A549 (cell line): ENCODE results near the gene RIMBP2. TPM values are rescaled to one million over a fixed set of nuclear protein-coding genes. Genes with fewer than 3 reads are reported as not detected.

Experiments
- ATAC-seq, 2 experiments: fragments of 200-7000 bp in 1 of 2; fragments of >200 bp in 1 of 2; cut with Nextera tagmentation in 1 of 2; cut with Tn5 transposase in 1 of 2; 3 replicates each; pipeline versions ENCODE4 v1.8.0 to v1.9.1; 2018 to 2020; ENCODE audit warnings: mild to moderate bottlenecking in 1 of 2, moderate library complexity in 1 of 2
- CTCF ChIA-PET: fragments of 300-600 bp; sonication (Branson Sonifier 250); formaldehyde crosslinking; extraction: SDS; loops from one replicate; lab custom pipeline; 2021; ENCODE audit warnings: antibody characterized with exemption, inconsistent platforms; lab: Yijun Ruan, JAX
- POLR2A ChIA-PET: fragments of 350-600 bp; formaldehyde crosslinking; extraction: SDS; loops from one replicate; lab custom pipeline; 2021; ENCODE audit warnings: antibody characterized with exemption, inconsistent platforms; lab: Yijun Ruan, JAX
- DNase-seq, 2 experiments: peaks; one replicate each; pipeline versions ENCODE4 v3.0.0 to v3.0.0-alpha.2; 2011 to 2016; ENCODE audit warnings: low read depth in 1 of 2, low spot score in 1 of 2
- FAIRE-seq: peaks from 2 replicates; lab custom pipeline; 2011; peaks lifted over from hg19 to GRCh38; lab: Jason Lieb, UNC
- H3K27ac ChIP-seq, 2 experiments: fragments of >200 bp; sonication (Bioruptor Twin); formaldehyde crosslinking; 3 replicates each; pipeline ENCODE4 v1.5.1; 2016 to 2017
- H3K4me1 ChIP-seq: fragments of >200 bp; sonication (Bioruptor Twin); formaldehyde crosslinking; 3 replicates; pipeline ENCODE4 v1.6.1; 2016
- H3K4me2 ChIP-seq: fragments of >200 bp; sonication (Bioruptor Twin); formaldehyde crosslinking; 3 replicates; pipeline ENCODE4 v1.6.1; 2016
- H3K4me3 ChIP-seq: fragments of >200 bp; sonication (Bioruptor Twin); formaldehyde crosslinking; 3 replicates; pipeline ENCODE4 v1.5.1; 2016
- H3K9me3 ChIP-seq: fragments of >200 bp; sonication (Bioruptor Twin); formaldehyde crosslinking; 3 replicates; pipeline ENCODE4 v1.6.1; 2016
- CBX8 ChIP-seq: fragments of 200-600 bp; sonication (generic); IDR thresholded peaks from 2 replicates; pipeline ENCODE4 v1.6.1; 2016
- CHD2 ChIP-seq: fragments of 150-350 bp; IDR thresholded peaks from 2 replicates; pipeline ENCODE4 v1.6.1; 2014; ENCODE audit warnings: low read length; ENCODE audit not compliant: partially characterized antibody
- CHD4 ChIP-seq: fragments of 200-600 bp; sonication (generic); IDR thresholded peaks from 2 replicates; pipeline ENCODE4 v1.6.1; 2016; ENCODE audit warnings: antibody characterized with exemption, mild to moderate bottlenecking, borderline replicate concordance
- EHF ChIP-seq: fragments of 250-450 bp; sonication (Bioruptor Pico); IDR thresholded peaks from 2 replicates; pipeline ENCODE4 v1.5.0; 2020; ENCODE audit warnings: mild to moderate bottlenecking
- EP300 ChIP-seq, 2 experiments: fragments of >200 bp; sonication (Bioruptor Twin); formaldehyde crosslinking; IDR thresholded peaks; 2 replicates in 1 of 2; 3 replicates in 1 of 2; pipeline ENCODE4 v1.6.1; 2016 to 2017
- FOSB ChIP-seq: fragments of 250-450 bp; sonication (Bioruptor Pico); IDR thresholded peaks from 2 replicates; pipeline ENCODE4 v1.5.0; 2020; ENCODE audit warnings: mild to moderate bottlenecking, moderate library complexity
- FOSL2 ChIP-seq, 2 experiments: fragments of 450-650 bp in 1 of 2; fragments of >200 bp in 1 of 2; sonication (Bioruptor Twin) in 1 of 2; formaldehyde crosslinking; IDR thresholded peaks; 2 replicates each; pipeline versions ENCODE4 v1.5.0 to v1.6.1; 2016 to 2020; ENCODE audit warnings: mild to moderate bottlenecking in 1 of 2, moderate library complexity in 1 of 2
- FOXS1 ChIP-seq: fragments of 250-450 bp; sonication (Bioruptor Pico); IDR thresholded peaks from 2 replicates; pipeline ENCODE4 v1.5.0; 2020; ENCODE audit warnings: mild to moderate bottlenecking, moderate library complexity
- HOXB13 ChIP-seq: fragments of 250-450 bp; sonication (Bioruptor Pico); IDR thresholded peaks from 2 replicates; pipeline ENCODE4 v1.5.0; 2020; ENCODE audit warnings: low read depth, mild to moderate bottlenecking, moderate library complexity
- JUN ChIP-seq, 2 experiments: fragments of >200 bp; sonication (Bioruptor Twin); formaldehyde crosslinking; IDR thresholded peaks; 2 replicates in 1 of 2; 3 replicates in 1 of 2; pipeline ENCODE4 v1.6.1; 2016 to 2017
- JUNB ChIP-seq: fragments of >200 bp; sonication (Bioruptor Twin); formaldehyde crosslinking; IDR thresholded peaks from 2 replicates; pipeline ENCODE4 v1.6.1; 2016
- KDM1A ChIP-seq: fragments of 200-600 bp; sonication (generic); IDR thresholded peaks from 2 replicates; pipeline ENCODE4 v1.6.1; 2016; ENCODE audit warnings: low read depth, mild to moderate bottlenecking
- KDM5A ChIP-seq: fragments of 200-600 bp; sonication (generic); IDR thresholded peaks from 2 replicates; pipeline ENCODE4 v1.6.1; 2016; ENCODE audit warnings: antibody characterized with exemption, mild to moderate bottlenecking
- MAFK ChIP-seq: fragments of 450-650 bp; IDR thresholded peaks from 2 replicates; pipeline ENCODE4 v1.6.1; 2014; ENCODE audit not compliant: partially characterized antibody
- NFE2L2 ChIP-seq: fragments of 150-350 bp; conservative IDR thresholded peaks from 2 replicates; pipeline ENCODE4 v1.6.1; 2014; ENCODE audit warnings: low read length
- NR3C1 ChIP-seq: fragments of >200 bp; sonication (Bioruptor Twin); formaldehyde crosslinking; IDR thresholded peaks from 3 replicates; pipeline ENCODE4 v1.6.1; 2017
- PHF8 ChIP-seq: fragments of 200-600 bp; sonication (generic); IDR thresholded peaks from 2 replicates; pipeline ENCODE4 v1.6.1; 2016; ENCODE audit warnings: low read depth, mild to moderate bottlenecking, antibody characterized with exemption, moderate library complexity, borderline replicate concordance
- POLR2A ChIP-seq: IDR thresholded peaks from 2 replicates; pipeline ENCODE4 v1.6.1; 2012; ENCODE audit warnings: mild to moderate bottlenecking, low read length
- POLR2AphosphoS2 ChIP-seq: conservative IDR thresholded peaks from 2 replicates; pipeline ENCODE4 v1.6.1; 2012; ENCODE audit warnings: low read length, improper control_type of control experiment, inconsistent platforms
- RNF2 ChIP-seq: fragments of 200-600 bp; sonication (generic); IDR thresholded peaks from 2 replicates; pipeline ENCODE4 v1.6.1; 2016; ENCODE audit warnings: low read depth, mild to moderate bottlenecking, antibody characterized with exemption, moderate library complexity, borderline replicate concordance
- SREBF2 ChIP-seq: fragments of 450-650 bp; IDR thresholded peaks from 2 replicates; pipeline ENCODE4 v1.6.1; 2014; ENCODE audit warnings: mild to moderate bottlenecking, moderate library complexity
- TP53 ChIP-seq: fragments of 250-450 bp; sonication (Bioruptor Pico); IDR thresholded peaks from 2 replicates; pipeline ENCODE4 v1.5.0; 2021; ENCODE audit warnings: mild to moderate bottlenecking, moderate library complexity
- ZFP36 ChIP-seq: fragments of 450-650 bp; IDR thresholded peaks from 2 replicates; pipeline ENCODE4 v1.6.1; 2014; ENCODE audit warnings: borderline replicate concordance; ENCODE audit not compliant: partially characterized antibody
- ZNF302 ChIP-seq: fragments of 250-450 bp; sonication (Bioruptor Pico); IDR thresholded peaks from 2 replicates; pipeline ENCODE4 v1.9.0; 2021; ENCODE audit warnings: inconsistent platforms, mild to moderate bottlenecking, moderate library complexity
- WGBS: methylation state at CpG from one replicate; pipeline ENCODE4 v1.1.6; 2017; ENCODE audit errors: missing lambda C conversion rate; 5-methylcytosine and 5-hydroxymethylcytosine counted together
- polyA plus RNA-seq, 4 experiments: library from polyadenylated mRNA; depleted of rRNA in 3 of 4; stranded (reverse); fragments of >200 nt; fragmentation: RNase III in 1 of 4; extraction: RNeasy Plus Mini Kit Qiagen cat#74134 plus additional on column Dnase treatment in 1 of 4; gene quantifications; 2 replicates in 3 of 4; 3 replicates in 1 of 4; pipeline ENCODE4 v1.2.3, GENCODE V29; 2011 to 2017
- TF ChIP-seq, protein P1 (sequence below): fragments of 200-600 bp; sonication (generic); IDR thresholded peaks from 2 replicates; pipeline ENCODE4 v1.6.1; 2016; ENCODE audit warnings: antibody characterized with exemption, mild to moderate bottlenecking, moderate library complexity
- TF ChIP-seq, protein P2 (sequence below): IDR thresholded peaks from 2 replicates; pipeline ENCODE4 v1.6.1; 2012

RIMBP2 gene
- polyA plus RNA-seq, 2 of the 4 experiments (the other 2 are of a cell fraction) = not detected

DNA sequence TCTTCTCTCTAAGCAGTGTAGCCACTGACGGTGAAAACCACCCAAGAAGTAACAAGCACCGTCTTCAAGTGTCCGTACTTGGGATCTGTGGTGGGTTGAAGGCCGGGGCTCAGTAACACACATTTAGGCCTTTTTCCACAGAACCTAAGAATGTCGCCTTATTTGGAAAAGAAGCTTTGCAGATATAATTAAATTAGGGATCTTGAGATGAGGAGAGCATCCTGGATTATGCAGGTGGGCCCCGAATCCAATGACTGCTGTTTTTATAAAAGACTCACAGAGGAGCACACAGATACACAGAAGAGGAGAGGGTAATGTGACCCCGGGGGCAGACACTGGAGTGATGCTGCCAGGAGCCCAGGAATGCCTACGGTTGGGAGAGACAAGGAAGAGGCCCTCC lies 46.3 kb downstream of the RIMBP2 start:
- no peak for DNase-seq
- Histone ChIP-seq H3K9me3 (peaks cover 8% of the 10 kb centered on the region; the same call in 1 of the 3 replicates), H3K27ac (no peak overlapping the region), H3K4me2 (no peak overlapping the region), H3K4me1 (no peaks in the 10 kb centered on the region), H3K4me3 (no peak overlapping the region)
- WGBS = 20% methylated on average over 8 of the region's 8 CpGs
- no peak for FAIRE-seq
- ATAC-seq = no peak
- ChIA-PET CTCF (interaction anchor here (1.1 kb wide), 1 partner anchor 18 kb away, joined by 4 read pairs; no protein-coding TSS in a partner anchor), POLR2A (no interaction called here)
- TF ChIP-seq MAFK = no peak
- no peak for TF ChIP-seq ZNF302 (CRISPR knock-in tag)
- no peak for TF ChIP-seq KDM5A
- TF ChIP-seq EHF (CRISPR knock-in tag) = no peak
- TF ChIP-seq CHD4 = no peak
- no peak for TF ChIP-seq PHF8

DNA sequence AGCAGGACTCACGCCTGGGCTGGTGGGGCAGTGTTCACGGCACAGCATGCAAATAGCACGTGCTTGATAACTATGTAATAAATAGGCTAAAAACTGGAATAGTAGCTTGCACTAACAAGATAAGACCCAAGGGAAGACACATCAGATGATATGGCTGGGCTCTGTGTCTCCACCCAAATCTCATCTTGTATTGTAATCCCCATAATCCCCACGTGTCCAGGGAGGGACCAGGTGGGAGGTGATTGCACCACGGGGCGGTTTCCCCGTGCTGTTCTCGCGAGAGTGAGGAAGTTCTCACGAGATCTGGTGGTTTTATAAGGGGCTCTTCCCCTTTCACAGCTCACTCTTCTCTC lies 46.9 kb downstream of the RIMBP2 start:
- H3K9me3 ChIP-seq = peaks cover 8% of the 10 kb centered on the region; the same call in 1 of the 3 replicates
- H3K27ac ChIP-seq = no peak overlapping the region
- TF ChIP-seq, protein P1, sequence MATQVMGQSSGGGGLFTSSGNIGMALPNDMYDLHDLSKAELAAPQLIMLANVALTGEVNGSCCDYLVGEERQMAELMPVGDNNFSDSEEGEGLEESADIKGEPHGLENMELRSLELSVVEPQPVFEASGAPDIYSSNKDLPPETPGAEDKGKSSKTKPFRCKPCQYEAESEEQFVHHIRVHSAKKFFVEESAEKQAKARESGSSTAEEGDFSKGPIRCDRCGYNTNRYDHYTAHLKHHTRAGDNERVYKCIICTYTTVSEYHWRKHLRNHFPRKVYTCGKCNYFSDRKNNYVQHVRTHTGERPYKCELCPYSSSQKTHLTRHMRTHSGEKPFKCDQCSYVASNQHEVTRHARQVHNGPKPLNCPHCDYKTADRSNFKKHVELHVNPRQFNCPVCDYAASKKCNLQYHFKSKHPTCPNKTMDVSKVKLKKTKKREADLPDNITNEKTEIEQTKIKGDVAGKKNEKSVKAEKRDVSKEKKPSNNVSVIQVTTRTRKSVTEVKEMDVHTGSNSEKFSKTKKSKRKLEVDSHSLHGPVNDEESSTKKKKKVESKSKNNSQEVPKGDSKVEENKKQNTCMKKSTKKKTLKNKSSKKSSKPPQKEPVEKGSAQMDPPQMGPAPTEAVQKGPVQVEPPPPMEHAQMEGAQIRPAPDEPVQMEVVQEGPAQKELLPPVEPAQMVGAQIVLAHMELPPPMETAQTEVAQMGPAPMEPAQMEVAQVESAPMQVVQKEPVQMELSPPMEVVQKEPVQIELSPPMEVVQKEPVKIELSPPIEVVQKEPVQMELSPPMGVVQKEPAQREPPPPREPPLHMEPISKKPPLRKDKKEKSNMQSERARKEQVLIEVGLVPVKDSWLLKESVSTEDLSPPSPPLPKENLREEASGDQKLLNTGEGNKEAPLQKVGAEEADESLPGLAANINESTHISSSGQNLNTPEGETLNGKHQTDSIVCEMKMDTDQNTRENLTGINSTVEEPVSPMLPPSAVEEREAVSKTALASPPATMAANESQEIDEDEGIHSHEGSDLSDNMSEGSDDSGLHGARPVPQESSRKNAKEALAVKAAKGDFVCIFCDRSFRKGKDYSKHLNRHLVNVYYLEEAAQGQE = peak; percentile 71
- TF ChIP-seq CHD2 (peak; percentile 68), FOSL2 (IDR thresholded peaks at IDR 0.05) (no peak), FOSL2 (CRISPR knock-in tag; IDR thresholded peaks at IDR 0.05) (no peak), POLR2AphosphoS2 (no peak)
- TF ChIP-seq, all 56 proteins: peak for 2
- POLR2A ChIA-PET = no interaction called here
- Histone ChIP-seq H3K4me3 (no peak overlapping the region), H3K4me2 (no peak overlapping the region), H3K4me1 (no peaks in the 10 kb centered on the region)
- 4% methylated on average over 10 of the region's 10 CpGs for WGBS
- no peak for DNase-seq
- FAIRE-seq = no peak
- ATAC-seq = no peak
- CTCF ChIA-PET = interaction anchor here (1.5 kb wide), 1 partner anchor 50 kb away, joined by 3 read pairs; no protein-coding TSS in a partner anchor

GRCh38 chr12:130668286-130669204 lies 47.6 kb downstream of the RIMBP2 start:
- 32% methylated on average over 20 of the region's 20 CpGs for WGBS
- ChIA-PET POLR2A (no interaction called here), CTCF (interaction anchor here (1.5 kb wide), 1 partner anchor 50 kb away, joined by 3 read pairs; no protein-coding TSS in a partner anchor)
- H3K4me1 ChIP-seq = no peaks in the 10 kb centered on the region
- H3K9me3 ChIP-seq = peaks cover 8% of the 10 kb centered on the region; the same call in 1 of the 3 replicates
- H3K4me2 ChIP-seq = no peak overlapping the region
- H3K4me3 ChIP-seq = no peak overlapping the region
- ATAC-seq = no peak
- no peak for FAIRE-seq
- DNase-seq = no peak
- H3K27ac ChIP-seq = no peak overlapping the region
- no peak for TF ChIP-seq JUN (IDR thresholded peaks at IDR 0.05)
- no peak for TF ChIP-seq FOXS1 (CRISPR knock-in tag)
- TF ChIP-seq KDM1A = no peak
- TF ChIP-seq ZFP36 = no peak
- no peak for TF ChIP-seq FOSB (CRISPR knock-in tag)
- no peak for TF ChIP-seq SREBF2
- TF ChIP-seq, protein P1 = no peak
- TF ChIP-seq EP300 (IDR thresholded peaks at IDR 0.05) = no peak
- TF ChIP-seq RNF2 = no peak
- no peak for TF ChIP-seq NR3C1
- no peak for TF ChIP-seq TP53 (CRISPR knock-in tag)
- no peak for TF ChIP-seq JUNB
- TF ChIP-seq NFE2L2 = no peak
- no peak for TF ChIP-seq HOXB13
- no peak for TF ChIP-seq MAFK
- TF ChIP-seq, protein P2, sequence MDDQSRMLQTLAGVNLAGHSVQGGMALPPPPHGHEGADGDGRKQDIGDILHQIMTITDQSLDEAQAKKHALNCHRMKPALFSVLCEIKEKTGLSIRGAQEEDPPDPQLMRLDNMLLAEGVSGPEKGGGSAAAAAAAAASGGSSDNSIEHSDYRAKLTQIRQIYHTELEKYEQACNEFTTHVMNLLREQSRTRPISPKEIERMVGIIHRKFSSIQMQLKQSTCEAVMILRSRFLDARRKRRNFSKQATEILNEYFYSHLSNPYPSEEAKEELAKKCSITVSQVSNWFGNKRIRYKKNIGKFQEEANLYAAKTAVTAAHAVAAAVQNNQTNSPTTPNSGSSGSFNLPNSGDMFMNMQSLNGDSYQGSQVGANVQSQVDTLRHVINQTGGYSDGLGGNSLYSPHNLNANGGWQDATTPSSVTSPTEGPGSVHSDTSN = no peak
- TF ChIP-seq POLR2A = no peak
- no peak for TF ChIP-seq CBX8
